HCT116 (cell line): ENCODE data around the gene BCL2L15. TPM values are rescaled to one million over a fixed set of nuclear protein-coding genes. Genes with fewer than 3 reads are reported as not detected.
A peak's percentile ranks its signal among the peaks of the same experiment; 100 is the strongest.

Source experiments
- ATAC-seq: fragments of 200-7000 bp; cut with Tn5 transposase; 2 replicates; pipeline ENCODE4 v1.9.1; 2020; ENCODE audit warnings: mild to moderate bottlenecking, moderate library complexity
- BruUV-seq: library from RNA; stranded (reverse); fragments of 400-500 nt; replicated peaks from 2 replicates; lab custom pipeline; 2021; lab: Mats Ljungman, UMichigan
- CTCF ChIA-PET: fragments of 300-600 bp; sonication (Branson Sonifier 250); formaldehyde crosslinking; loops from one replicate; lab custom pipeline; 2021; ENCODE audit warnings: antibody characterized with exemption; lab: Charles Lee
- POLR2A ChIA-PET: fragments of 300-600, 350-600 bp; sonication (Branson Sonifier 250); formaldehyde crosslinking; loops from one replicate; lab custom pipeline; 2021; ENCODE audit warnings: antibody characterized with exemption; lab: Charles Lee
- RAD21 ChIA-PET, 2 experiments: fragments of 300-600 bp; sonication (Branson Sonifier 250); formaldehyde crosslinking; loops; one replicate each; lab custom pipeline; 2023; ENCODE audit warnings: low total read pairs in 2 of 2; ENCODE audit not compliant: uncharacterized antibody in 2 of 2, unreplicated experiment in 2 of 2, low non-redundant PET in 1 of 2; lab: Charles Lee
- DNase-seq: peaks from one replicate; pipeline ENCODE4 v3.0.0-alpha.2; 2010; ENCODE audit warnings: low read depth, low spot score
- H2AFZ ChIP-seq: fragments of 200-600 bp; shearing (Covaris generic), sonication (generic); 2 replicates; pipeline ENCODE4 v1.6.1; 2017; ENCODE audit warnings: low read depth, mixed run types, mixed read lengths, antibody characterized with exemption, low read length; ENCODE audit not compliant: poor library complexity, severe bottlenecking
- H3K27ac ChIP-seq: 2 replicates; pipeline ENCODE4 v1.5.1; 2012; ENCODE audit warnings: low read depth, low read length
- H3K27me3 ChIP-seq: fragments of 200-600 bp; sonication (generic); 2 replicates; pipeline ENCODE4 v1.6.1; 2016; ENCODE audit warnings: mixed run types, low read length, mixed read lengths; ENCODE audit not compliant: insufficient read depth
- H3K36me3 ChIP-seq, 2 experiments: fragments of 200-500 bp in 1 of 2; fragments of 200-600 bp in 1 of 2; sonication (Bioruptor generic) in 1 of 2; sonication (generic) in 1 of 2; 2 replicates each; pipeline versions ENCODE4 v1.5.1 to v1.6.1; 2014 to 2016; ENCODE audit warnings: low read length in 2 of 2, inconsistent platforms in 1 of 2, mixed read lengths in 1 of 2, mixed run types in 1 of 2; ENCODE audit not compliant: insufficient read depth in 2 of 2, control insufficient read depth in 1 of 2
- H3K4me1 ChIP-seq, 2 experiments: fragments of 200-600 bp in 1 of 2; sonication (generic) in 1 of 2; 2 replicates each; pipeline versions ENCODE4 v1.5.1 to v1.6.1; 2012 to 2017; ENCODE audit warnings: low read length in 2 of 2, inconsistent platforms in 1 of 2, mild to moderate bottlenecking in 1 of 2, mixed read lengths in 1 of 2, mixed run types in 1 of 2, moderate library complexity in 1 of 2; ENCODE audit not compliant: insufficient read depth in 2 of 2, control insufficient read depth in 1 of 2
- H3K4me2 ChIP-seq: fragments of 200-600 bp; sonication (generic); 2 replicates; pipeline ENCODE4 v1.6.1; 2017; ENCODE audit warnings: mixed run types, low read length, mixed read lengths
- H3K4me3 ChIP-seq, 2 experiments: fragments of 200-600 bp in 1 of 2; sonication (generic) in 1 of 2; replicated peaks in 1 of 2; 2 replicates each; pipeline ENCODE4 v1.5.1; 2011 to 2016; ENCODE audit warnings: low read length in 2 of 2, control low read depth in 1 of 2, low read depth in 1 of 2, mild to moderate bottlenecking in 1 of 2, mixed read lengths in 1 of 2, mixed run types in 1 of 2
- H3K79me2 ChIP-seq: fragments of 200-600 bp; sonication (generic); 2 replicates; pipeline ENCODE4 v1.6.1; 2017; ENCODE audit warnings: mild to moderate bottlenecking, mixed run types, low read length, moderate library complexity, mixed read lengths; ENCODE audit not compliant: insufficient read depth
- H3K9ac ChIP-seq: fragments of 200-600 bp; sonication (generic); 2 replicates; pipeline ENCODE4 v1.6.1; 2016; ENCODE audit warnings: low read length, mixed read lengths
- H3K9me2 ChIP-seq: fragments of 200-600 bp; sonication (generic), shearing (Covaris generic); 2 replicates; pipeline ENCODE4 v1.6.1; 2017; ENCODE audit warnings: mixed run types, mild to moderate bottlenecking, moderate library complexity; ENCODE audit not compliant: insufficient read depth
- H3K9me3 ChIP-seq, 2 experiments: fragments of 200-500 bp in 1 of 2; fragments of 200-600 bp in 1 of 2; sonication (Bioruptor generic) in 1 of 2; sonication (generic) in 1 of 2; 2 replicates each; pipeline ENCODE4 v1.6.1; 2014 to 2017; ENCODE audit warnings: low read length in 2 of 2, mixed read lengths in 2 of 2, inconsistent platforms in 1 of 2, low read depth in 1 of 2, mild to moderate bottlenecking in 1 of 2, mixed run types in 1 of 2, moderate library complexity in 1 of 2; ENCODE audit not compliant: control insufficient read depth in 1 of 2, insufficient read depth in 1 of 2
- H4K20me1 ChIP-seq: fragments of 200-600 bp; sonication (generic), shearing (Covaris generic); 2 replicates; pipeline ENCODE4 v1.6.1; 2017; ENCODE audit warnings: mixed run types, mild to moderate bottlenecking, moderate library complexity; ENCODE audit not compliant: insufficient read depth
- CEBPB ChIP-seq: IDR thresholded peaks from 2 replicates; pipeline ENCODE4 v1.6.1; 2012; ENCODE audit warnings: low read depth
- EZH2 ChIP-seq: fragments of 200-600 bp; sonication (generic); IDR thresholded peaks from 2 replicates; pipeline ENCODE4 v1.6.1; 2017; ENCODE audit warnings: antibody characterized with exemption, mixed run types
- FOSL1 ChIP-seq: IDR thresholded peaks from 2 replicates; pipeline ENCODE4 v1.6.1; 2012; ENCODE audit warnings: low read depth
- SP1 ChIP-seq: IDR thresholded peaks from 2 replicates; pipeline ENCODE4 v1.6.1; 2012; ENCODE audit warnings: low read depth
- SRF ChIP-seq: IDR thresholded peaks from 2 replicates; pipeline ENCODE4 v1.6.1; 2012; ENCODE audit warnings: low read depth
- TCF7L2 ChIP-seq: IDR thresholded peaks from 2 replicates; pipeline ENCODE4 v1.7.0; 2011; ENCODE audit warnings: borderline replicate concordance, inconsistent platforms; ENCODE audit not compliant: insufficient read depth, insufficient read length; ENCODE audit errors: extremely low read depth
- YY1 ChIP-seq: IDR thresholded peaks from 2 replicates; pipeline ENCODE4 v1.6.1; 2011; ENCODE audit warnings: low read length, low read depth, moderate library complexity, mild to moderate bottlenecking; ENCODE audit not compliant: insufficient replicate concordance; ENCODE audit errors: extremely low read depth
- intact Hi-C: fragments of 100-400 bp; cut with micrococcal nuclease; formaldehyde crosslinking; loops from 2 replicates; pipeline ENCODE4 v1.10.0; 2022
- total RNA-seq: library from RNA; stranded (reverse); gene quantifications from one replicate; pipeline ENCODE4 v1.2.1, GENCODE V29; 2021; ENCODE audit not compliant: unreplicated experiment
- TF ChIP-seq, protein P1 (sequence below), 3 experiments: fragments of 200-600 bp in 1 of 3; sonication (generic) in 1 of 3; IDR thresholded peaks in 2 of 3; conservative IDR thresholded peaks in 1 of 3; 2 replicates each; pipeline ENCODE4 v1.5.1; 2012 to 2017; ENCODE audit warnings: low read depth in 2 of 3, low read length in 2 of 3, antibody characterized with exemption in 1 of 3, borderline replicate concordance in 1 of 3, control low read depth in 1 of 3, mild to moderate bottlenecking in 1 of 3, mixed read lengths in 1 of 3, mixed run types in 1 of 3, moderate library complexity in 1 of 3; ENCODE audit not compliant: insufficient read depth in 1 of 3
- TF ChIP-seq, protein P2 (sequence below): IDR thresholded peaks from 2 replicates; pipeline ENCODE4 v1.6.1; 2012
- TF ChIP-seq, protein P3 (sequence below): IDR thresholded peaks from 2 replicates; pipeline ENCODE4 v1.6.1; 2011; ENCODE audit warnings: mild to moderate bottlenecking, low read length, moderate library complexity; ENCODE audit not compliant: insufficient replicate concordance; ENCODE audit errors: extremely low read depth
- TF ChIP-seq, protein P4 (sequence below): IDR thresholded peaks from 2 replicates; pipeline ENCODE4 v1.6.1; 2012; ENCODE audit warnings: low read depth
- TF ChIP-seq, protein P5 (sequence below): IDR thresholded peaks from 2 replicates; pipeline ENCODE4 v1.6.1; 2012

BCL2L15 gene
- total RNA-seq, 1 experiment from 2014 or later: 0.54 TPM

DNA sequence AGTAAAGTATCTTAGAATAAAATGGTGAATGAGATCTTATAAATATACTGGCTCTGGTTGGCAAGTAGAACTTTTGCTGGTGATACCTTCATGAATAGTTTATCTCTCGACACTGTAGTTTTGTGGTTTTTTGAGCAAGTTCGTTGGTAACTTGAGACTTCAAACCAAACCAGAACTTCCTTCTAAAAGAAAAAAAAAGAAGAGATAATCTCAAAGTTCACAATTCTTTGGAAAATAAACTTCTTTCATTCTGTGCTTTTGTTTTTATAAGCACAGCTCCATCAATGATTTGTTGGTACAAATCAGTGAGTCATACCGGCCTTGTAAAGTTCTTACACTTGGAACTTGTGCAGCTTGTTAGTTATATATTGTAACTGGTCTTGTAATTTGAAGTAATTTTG is 44.1 kb upstream of the BCL2L15 start:
- DNase-seq (no peak), ATAC-seq (no peak)
- Histone ChIP-seq H3K4me1 (peaks cover 13 to 29% of the 10 kb centered on the region in 2 experiments; a peak in 3 of 4 replicates), H3K4me2 (peak overlapping the region; percentile 92; the same call in 1 of the 2 replicates), H3K79me2 (peaks cover 66% of the 10 kb centered on the region), H3K9me3 (no peaks in the 10 kb centered on the region), H3K36me3 (no peaks in the 10 kb centered on the region), H3K9me2 (no peaks in the 10 kb centered on the region), H3K27me3 (no peaks in the 10 kb centered on the region), H3K9ac (no peak overlapping the region), H2AFZ (no peak overlapping the region), H3K4me3 (no peak overlapping the region), H4K20me1 (0 out of 2 replicates have a peak, but pooled peaks cover 2% of the 10 kb centered on the region), H3K27ac (no peak overlapping the region)
- TF ChIP-seq, protein P1, sequence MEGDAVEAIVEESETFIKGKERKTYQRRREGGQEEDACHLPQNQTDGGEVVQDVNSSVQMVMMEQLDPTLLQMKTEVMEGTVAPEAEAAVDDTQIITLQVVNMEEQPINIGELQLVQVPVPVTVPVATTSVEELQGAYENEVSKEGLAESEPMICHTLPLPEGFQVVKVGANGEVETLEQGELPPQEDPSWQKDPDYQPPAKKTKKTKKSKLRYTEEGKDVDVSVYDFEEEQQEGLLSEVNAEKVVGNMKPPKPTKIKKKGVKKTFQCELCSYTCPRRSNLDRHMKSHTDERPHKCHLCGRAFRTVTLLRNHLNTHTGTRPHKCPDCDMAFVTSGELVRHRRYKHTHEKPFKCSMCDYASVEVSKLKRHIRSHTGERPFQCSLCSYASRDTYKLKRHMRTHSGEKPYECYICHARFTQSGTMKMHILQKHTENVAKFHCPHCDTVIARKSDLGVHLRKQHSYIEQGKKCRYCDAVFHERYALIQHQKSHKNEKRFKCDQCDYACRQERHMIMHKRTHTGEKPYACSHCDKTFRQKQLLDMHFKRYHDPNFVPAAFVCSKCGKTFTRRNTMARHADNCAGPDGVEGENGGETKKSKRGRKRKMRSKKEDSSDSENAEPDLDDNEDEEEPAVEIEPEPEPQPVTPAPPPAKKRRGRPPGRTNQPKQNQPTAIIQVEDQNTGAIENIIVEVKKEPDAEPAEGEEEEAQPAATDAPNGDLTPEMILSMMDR (IDR thresholded peaks at IDR 0.05 in 2 of 3, conservative IDR thresholded peaks at IDR 0.05 in 1 of 3; ENCODE audit: borderline replicate concordance in 1 of 3, insufficient read depth in 1 of 3, low read depth in 2 of 3, low read length in 2 of 3): no peak
- no peak for TF ChIP-seq SP1
- TF ChIP-seq, protein P2, sequence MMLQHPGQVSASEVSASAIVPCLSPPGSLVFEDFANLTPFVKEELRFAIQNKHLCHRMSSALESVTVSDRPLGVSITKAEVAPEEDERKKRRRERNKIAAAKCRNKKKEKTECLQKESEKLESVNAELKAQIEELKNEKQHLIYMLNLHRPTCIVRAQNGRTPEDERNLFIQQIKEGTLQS: no peak
- TF ChIP-seq CEBPB: no peak
- TF ChIP-seq, protein P3, sequence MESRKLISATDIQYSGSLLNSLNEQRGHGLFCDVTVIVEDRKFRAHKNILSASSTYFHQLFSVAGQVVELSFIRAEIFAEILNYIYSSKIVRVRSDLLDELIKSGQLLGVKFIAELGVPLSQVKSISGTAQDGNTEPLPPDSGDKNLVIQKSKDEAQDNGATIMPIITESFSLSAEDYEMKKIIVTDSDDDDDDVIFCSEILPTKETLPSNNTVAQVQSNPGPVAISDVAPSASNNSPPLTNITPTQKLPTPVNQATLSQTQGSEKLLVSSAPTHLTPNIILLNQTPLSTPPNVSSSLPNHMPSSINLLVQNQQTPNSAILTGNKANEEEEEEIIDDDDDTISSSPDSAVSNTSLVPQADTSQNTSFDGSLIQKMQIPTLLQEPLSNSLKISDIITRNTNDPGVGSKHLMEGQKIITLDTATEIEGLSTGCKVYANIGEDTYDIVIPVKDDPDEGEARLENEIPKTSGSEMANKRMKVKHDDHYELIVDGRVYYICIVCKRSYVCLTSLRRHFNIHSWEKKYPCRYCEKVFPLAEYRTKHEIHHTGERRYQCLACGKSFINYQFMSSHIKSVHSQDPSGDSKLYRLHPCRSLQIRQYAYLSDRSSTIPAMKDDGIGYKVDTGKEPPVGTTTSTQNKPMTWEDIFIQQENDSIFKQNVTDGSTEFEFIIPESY: no peak
- TF ChIP-seq, protein P4, sequence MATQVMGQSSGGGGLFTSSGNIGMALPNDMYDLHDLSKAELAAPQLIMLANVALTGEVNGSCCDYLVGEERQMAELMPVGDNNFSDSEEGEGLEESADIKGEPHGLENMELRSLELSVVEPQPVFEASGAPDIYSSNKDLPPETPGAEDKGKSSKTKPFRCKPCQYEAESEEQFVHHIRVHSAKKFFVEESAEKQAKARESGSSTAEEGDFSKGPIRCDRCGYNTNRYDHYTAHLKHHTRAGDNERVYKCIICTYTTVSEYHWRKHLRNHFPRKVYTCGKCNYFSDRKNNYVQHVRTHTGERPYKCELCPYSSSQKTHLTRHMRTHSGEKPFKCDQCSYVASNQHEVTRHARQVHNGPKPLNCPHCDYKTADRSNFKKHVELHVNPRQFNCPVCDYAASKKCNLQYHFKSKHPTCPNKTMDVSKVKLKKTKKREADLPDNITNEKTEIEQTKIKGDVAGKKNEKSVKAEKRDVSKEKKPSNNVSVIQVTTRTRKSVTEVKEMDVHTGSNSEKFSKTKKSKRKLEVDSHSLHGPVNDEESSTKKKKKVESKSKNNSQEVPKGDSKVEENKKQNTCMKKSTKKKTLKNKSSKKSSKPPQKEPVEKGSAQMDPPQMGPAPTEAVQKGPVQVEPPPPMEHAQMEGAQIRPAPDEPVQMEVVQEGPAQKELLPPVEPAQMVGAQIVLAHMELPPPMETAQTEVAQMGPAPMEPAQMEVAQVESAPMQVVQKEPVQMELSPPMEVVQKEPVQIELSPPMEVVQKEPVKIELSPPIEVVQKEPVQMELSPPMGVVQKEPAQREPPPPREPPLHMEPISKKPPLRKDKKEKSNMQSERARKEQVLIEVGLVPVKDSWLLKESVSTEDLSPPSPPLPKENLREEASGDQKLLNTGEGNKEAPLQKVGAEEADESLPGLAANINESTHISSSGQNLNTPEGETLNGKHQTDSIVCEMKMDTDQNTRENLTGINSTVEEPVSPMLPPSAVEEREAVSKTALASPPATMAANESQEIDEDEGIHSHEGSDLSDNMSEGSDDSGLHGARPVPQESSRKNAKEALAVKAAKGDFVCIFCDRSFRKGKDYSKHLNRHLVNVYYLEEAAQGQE: no peak
- no peak for TF ChIP-seq FOSL1
- TF ChIP-seq EZH2: no peak
- no peak for TF ChIP-seq TCF7L2
- no peak for TF ChIP-seq YY1
- no peak for TF ChIP-seq SRF
- TF ChIP-seq, protein P5, sequence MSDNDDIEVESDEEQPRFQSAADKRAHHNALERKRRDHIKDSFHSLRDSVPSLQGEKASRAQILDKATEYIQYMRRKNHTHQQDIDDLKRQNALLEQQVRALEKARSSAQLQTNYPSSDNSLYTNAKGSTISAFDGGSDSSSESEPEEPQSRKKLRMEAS: no peak
- intact Hi-C loops: no loop called here
- CTCF ChIA-PET: no interaction called here
- RAD21 ChIA-PET: no interaction called here
- POLR2A ChIA-PET: interaction anchor here (3.5 kb wide), 1 partner anchor 26 kb away, joined by 24 read pairs; the partner anchor contains the start of genes AP4B1 and DCLRE1B
- no TSS peak for BruUV-seq
